Cardiac muscle cell (in vitro differentiated cells and primary cell): ENCODE measurements around the gene DSCAML1. TPM values are rescaled to one million over a fixed set of nuclear protein-coding genes. Genes with fewer than 3 reads are reported as not detected.

Experiments used
- DNase-seq, 2 donors: peaks; one replicate each; pipeline versions ENCODE4 v3.0.0 to v3.0.0-alpha.2; 2010 to 2017; ENCODE audit warnings: low read depth in 1 of 2, low spot score in 1 of 2
- H3K27ac ChIP-seq: fragments of 200-600 bp; sonication (generic); 2 replicates; pipeline ENCODE4 v1.5.1; 2016
- H3K27me3 ChIP-seq: fragments of 200-600 bp; sonication (generic); 2 replicates; pipeline ENCODE4 v1.6.0; 2016; ENCODE audit warnings: control low read depth
- H3K36me3 ChIP-seq: fragments of 200-600 bp; sonication (generic); 2 replicates; pipeline ENCODE4 v1.5.1; 2016; ENCODE audit warnings: control low read depth
- H3K4me1 ChIP-seq: fragments of 200-600 bp; sonication (generic); 2 replicates; pipeline ENCODE4 v1.8.1; 2017; ENCODE audit warnings: low read depth, mild to moderate bottlenecking, mixed run types
- H3K4me3 ChIP-seq: fragments of 200-600 bp; sonication (generic); 2 replicates; pipeline ENCODE4 v1.5.1; 2016; ENCODE audit warnings: mild to moderate bottlenecking
- H3K9me3 ChIP-seq: fragments of 200-600 bp; sonication (generic); 2 replicates; pipeline ENCODE4 v1.5.1; 2017; ENCODE audit warnings: low read depth, mild to moderate bottlenecking, control low read depth
- polyA plus RNA-seq: library from polyadenylated mRNA; unstranded; fragments of >200 nt; fragmentation: Nextera tagmentation; extraction: Ambion mirVana; gene quantifications from 2 replicates; pipeline ENCODE4 v1.2.1, GENCODE V29; 2016
- total RNA-seq: library from RNA; depleted of rRNA; stranded (reverse); fragments of >200 nt; gene quantifications from 2 replicates; pipeline ENCODE4 v1.2.3, GENCODE V29; 2016
- TF ChIP-seq, protein P1 (sequence below): IDR thresholded peaks from 2 replicates; pipeline ENCODE4 v1.5.1; 2012; ENCODE audit warnings: low read depth, mild to moderate bottlenecking, low read length

Gene DSCAML1
- total and polyA plus RNA-seq, 2 experiments from 2014 or later = 1.8 TPM; not detected in 1

DNA sequence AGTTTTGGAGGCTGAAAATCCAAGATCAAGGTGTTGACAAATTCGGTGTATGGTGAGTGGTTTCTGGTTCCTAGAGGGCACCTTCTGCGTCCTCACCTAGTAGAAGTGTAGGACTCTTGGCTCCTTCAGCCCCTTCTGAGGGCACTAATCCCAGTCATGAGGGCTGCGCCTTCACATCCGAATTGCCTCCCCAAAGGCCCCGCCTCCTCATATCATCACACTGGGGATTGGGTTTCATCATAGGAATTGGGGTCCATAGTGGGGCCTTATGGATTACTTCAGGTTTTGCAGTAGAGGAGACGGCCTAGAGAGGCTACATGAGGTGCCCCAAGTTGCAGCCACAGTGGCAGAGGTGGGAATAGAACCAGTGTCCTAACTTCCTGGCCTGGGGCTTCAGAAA lies 382.3 kb downstream of the DSCAML1 start:
- Histone ChIP-seq H3K4me1 (no peaks in the 10 kb centered on the region), H3K9me3 (no peaks in the 10 kb centered on the region), H3K27ac (no peak overlapping the region), H3K36me3 (no peaks in the 10 kb centered on the region), H3K27me3 (no peaks in the 10 kb centered on the region), H3K4me3 (no peak overlapping the region)
- TF ChIP-seq, protein P1, sequence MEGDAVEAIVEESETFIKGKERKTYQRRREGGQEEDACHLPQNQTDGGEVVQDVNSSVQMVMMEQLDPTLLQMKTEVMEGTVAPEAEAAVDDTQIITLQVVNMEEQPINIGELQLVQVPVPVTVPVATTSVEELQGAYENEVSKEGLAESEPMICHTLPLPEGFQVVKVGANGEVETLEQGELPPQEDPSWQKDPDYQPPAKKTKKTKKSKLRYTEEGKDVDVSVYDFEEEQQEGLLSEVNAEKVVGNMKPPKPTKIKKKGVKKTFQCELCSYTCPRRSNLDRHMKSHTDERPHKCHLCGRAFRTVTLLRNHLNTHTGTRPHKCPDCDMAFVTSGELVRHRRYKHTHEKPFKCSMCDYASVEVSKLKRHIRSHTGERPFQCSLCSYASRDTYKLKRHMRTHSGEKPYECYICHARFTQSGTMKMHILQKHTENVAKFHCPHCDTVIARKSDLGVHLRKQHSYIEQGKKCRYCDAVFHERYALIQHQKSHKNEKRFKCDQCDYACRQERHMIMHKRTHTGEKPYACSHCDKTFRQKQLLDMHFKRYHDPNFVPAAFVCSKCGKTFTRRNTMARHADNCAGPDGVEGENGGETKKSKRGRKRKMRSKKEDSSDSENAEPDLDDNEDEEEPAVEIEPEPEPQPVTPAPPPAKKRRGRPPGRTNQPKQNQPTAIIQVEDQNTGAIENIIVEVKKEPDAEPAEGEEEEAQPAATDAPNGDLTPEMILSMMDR = no peak
- no peak for DNase-seq

DNA sequence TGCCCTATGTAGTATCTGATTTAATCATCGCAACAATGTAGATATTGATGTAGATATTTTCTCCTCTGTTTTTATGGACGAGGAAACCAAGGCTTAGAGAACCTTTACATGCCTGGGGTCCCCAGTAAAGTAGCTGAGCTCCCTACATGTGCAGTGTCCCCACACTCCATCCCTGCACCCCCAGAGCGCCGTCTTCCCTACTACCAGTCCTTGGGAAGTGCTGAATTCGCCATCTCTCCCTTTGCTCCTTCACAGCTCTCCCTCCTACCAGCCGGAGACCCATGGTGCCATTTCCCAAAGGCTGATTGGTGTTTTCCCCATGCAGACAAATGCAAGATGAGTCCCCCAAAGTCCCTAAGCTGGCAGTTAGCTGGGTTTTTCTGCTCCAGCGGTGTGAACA lies 383.4 kb downstream of the DSCAML1 start:
- Histone ChIP-seq H3K4me1 (no peaks in the 10 kb centered on the region), H3K27ac (no peak overlapping the region), H3K9me3 (no peaks in the 10 kb centered on the region), H3K27me3 (no peaks in the 10 kb centered on the region), H3K4me3 (no peak overlapping the region), H3K36me3 (no peaks in the 10 kb centered on the region)
- DNase-seq = no peak
- TF ChIP-seq, protein P1 = no peak

DNA sequence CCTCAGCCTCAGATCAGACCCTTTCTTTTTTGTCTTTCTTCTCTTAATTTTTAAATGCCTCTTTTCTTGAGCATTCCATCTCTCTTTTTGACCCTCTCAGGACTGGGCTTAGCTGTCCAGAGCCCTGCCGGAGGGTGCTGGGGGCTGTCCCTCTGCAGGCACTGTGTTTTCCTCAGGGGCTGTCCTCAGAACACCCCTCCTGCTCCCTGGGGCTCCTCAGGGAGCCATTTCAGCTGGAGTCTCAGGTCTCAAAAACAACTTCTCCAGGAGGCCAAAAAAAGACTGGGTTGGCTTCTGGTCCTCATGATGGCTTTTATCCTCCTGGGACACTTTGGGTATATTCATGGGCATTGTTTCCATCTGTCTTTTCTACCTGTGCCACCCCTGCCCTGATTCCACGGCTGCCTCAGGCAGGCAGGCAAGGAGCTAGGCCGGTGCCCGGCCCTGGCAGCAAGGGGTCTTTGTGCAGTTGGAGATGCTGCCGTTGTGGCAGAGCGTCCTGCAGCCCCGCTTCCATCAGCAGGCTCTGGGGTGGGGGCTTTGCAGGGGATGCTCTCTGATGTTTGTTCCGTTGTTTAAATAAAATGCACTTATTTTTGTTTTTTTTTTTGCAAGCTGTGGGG lies 384.3 kb downstream of the DSCAML1 start:
- H3K4me1 ChIP-seq = no peaks in the 10 kb centered on the region
- H3K36me3 ChIP-seq = no peaks in the 10 kb centered on the region
- H3K9me3 ChIP-seq = no peaks in the 10 kb centered on the region
- TF ChIP-seq, protein P1 = no peak
- DNase-seq = no peak
- H3K27ac ChIP-seq = no peak overlapping the region
- no peak overlapping the region for H3K4me3 ChIP-seq
- H3K27me3 ChIP-seq = no peaks in the 10 kb centered on the region

DNA sequence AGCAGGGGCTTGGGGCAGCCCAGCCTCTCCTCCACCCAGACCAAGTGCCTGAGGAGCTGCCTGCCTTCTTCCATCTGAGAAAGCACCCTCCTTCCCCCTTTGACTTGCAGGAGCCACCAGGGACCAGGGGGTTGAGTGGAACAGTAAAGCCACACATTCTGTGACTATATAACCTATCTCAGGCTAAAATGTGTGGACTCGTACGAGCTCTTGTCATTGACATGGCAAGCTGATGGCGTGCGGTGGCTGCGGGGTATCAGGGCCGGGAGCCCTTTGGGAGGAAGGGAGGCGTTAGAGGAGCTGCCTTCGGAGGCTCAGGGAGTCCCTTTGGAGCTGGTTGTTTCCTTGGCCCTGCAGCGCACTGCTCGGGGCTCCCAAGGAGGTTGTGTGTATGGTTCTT lies 384.8 kb downstream of the DSCAML1 start:
- TF ChIP-seq, protein P1 = no peak
- H3K27me3 ChIP-seq = no peaks in the 10 kb centered on the region
- H3K36me3 ChIP-seq = no peaks in the 10 kb centered on the region
- H3K27ac ChIP-seq = no peak overlapping the region
- H3K4me1 ChIP-seq = no peaks in the 10 kb centered on the region
- no peak for DNase-seq
- no peaks in the 10 kb centered on the region for H3K9me3 ChIP-seq
- no peak overlapping the region for H3K4me3 ChIP-seq

DNA sequence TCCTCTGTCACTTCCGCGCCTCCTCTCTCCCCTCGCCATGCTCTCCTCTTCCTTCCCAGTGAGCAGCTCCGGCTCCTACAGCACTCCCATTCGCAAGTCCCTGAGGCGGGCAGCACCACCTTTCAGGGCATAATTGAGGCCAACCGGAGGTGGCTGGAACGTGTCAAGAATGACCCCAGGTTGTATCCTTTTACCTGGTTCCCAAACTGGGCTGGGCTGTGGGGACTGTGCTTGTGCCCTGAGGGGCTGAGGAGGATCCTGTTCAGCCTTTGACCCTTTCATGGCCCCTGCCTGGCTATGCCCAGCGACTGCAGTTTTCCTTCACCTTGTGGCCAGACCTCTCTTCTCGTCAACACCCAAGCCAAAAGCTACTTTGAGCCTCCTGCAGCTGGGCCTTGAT lies 385.3 kb downstream of the DSCAML1 start:
- Histone ChIP-seq H3K27ac (no peak overlapping the region), H3K9me3 (no peaks in the 10 kb centered on the region), H3K36me3 (no peaks in the 10 kb centered on the region), H3K27me3 (no peaks in the 10 kb centered on the region), H3K4me3 (no peak overlapping the region), H3K4me1 (no peaks in the 10 kb centered on the region)
- TF ChIP-seq, protein P1 = no peak
- no peak for DNase-seq
